ENCODE data around the gene HECTD4.

- TF ChIP-seq CTCF (conservative IDR thresholded peaks at IDR 0.05; ENCODE audit: low read depth in 2 of 2) (no peak), EZH2 (IDR thresholded peaks at IDR 0.05; ENCODE audit: low read depth, unreplicated experiment) (no peak), POLR2AphosphoS5 (IDR thresholded peaks at IDR 0.05; ENCODE audit: low read depth) (no peak), EZH2phosphoT487 (IDR thresholded peaks at IDR 0.05; ENCODE audit: unreplicated experiment) (no peak), STAT1 (IDR thresholded peaks at IDR 0.05; ENCODE audit: unreplicated experiment) (no peak)
Observed at GRCh38 chr12:112176321-112177010, 205.8 kb downstream of the HECTD4 start.

All from GM23338 (cell line).